Coronary artery (tissue), 2 donors: ENCODE data around the gene NHSL1.

Experiments used
- DNase-seq: peaks from one replicate; pipeline ENCODE4 v3.0.0-alpha.2; 2017; ENCODE audit warnings: low spot score
- H3K27ac ChIP-seq, 2 donors: fragments of 200-600 bp; sonication (generic); one replicate each; pipeline ENCODE4 v1.5.1; 2016 to 2019
- H3K4me3 ChIP-seq: fragments of 200-600 bp; sonication (generic); 2 replicates; pipeline ENCODE4 v1.5.1; 2016; ENCODE audit warnings: mild to moderate bottlenecking, moderate library complexity
- CTCF ChIP-seq: fragments of 200-600 bp; sonication (generic); IDR thresholded peaks from one replicate; pipeline ENCODE4 v1.5.1; 2019; ENCODE audit warnings: antibody characterized with exemption

Gene NHSL1

GRCh38 chr6:138396709-138397108 lies 102.6 kb downstream of the NHSL1 start:
- Histone ChIP-seq H3K4me3 (no peak overlapping the region), H3K27ac (no peak overlapping the region)
- DNase-seq, result no peak
- no peak for TF ChIP-seq CTCF

GRCh38 chr6:138393871-138394783 lies 105.2 kb downstream of the NHSL1 start:
- Histone ChIP-seq H3K27ac (no peak overlapping the region), H3K4me3 (no peak overlapping the region)
- no peak for DNase-seq
- no peak for TF ChIP-seq CTCF

- Histone ChIP-seq H3K27ac (no peak overlapping the region), H3K4me3 (no peak overlapping the region)
- no peak for TF ChIP-seq CTCF
- no peak for DNase-seq
These were observed 109.7 kb downstream of the NHSL1 start for GRCh38 chr6:138389551-138389950.

GRCh38 chr6:138387577-138388368 lies 111.5 kb downstream of the NHSL1 start:
- no peak overlapping the region for H3K27ac ChIP-seq

GRCh38 chr6:138386897-138387296 lies 112.4 kb downstream of the NHSL1 start:
- Histone ChIP-seq H3K4me3 (no peak overlapping the region), H3K27ac (no peak overlapping the region)
- no peak for TF ChIP-seq CTCF
- DNase-seq, result no peak

More at GRCh38 chr6:138387577-138388368, 111.5 kb downstream of the NHSL1 start:
- no peak overlapping the region for H3K4me3 ChIP-seq
- no peak for TF ChIP-seq CTCF
- DNase-seq, result no peak

- Histone ChIP-seq H3K27ac (no peak overlapping the region), H3K4me3 (no peak overlapping the region)
- no peak for TF ChIP-seq CTCF
- DNase-seq, result no peak
These were observed 115.5 kb downstream of the NHSL1 start for GRCh38 chr6:138383776-138384175.
